ENCODE results near the gene NRXN2.
A peak's percentile ranks its signal among the peaks of the same experiment; 100 is the strongest.

NRXN2 gene

DNA sequence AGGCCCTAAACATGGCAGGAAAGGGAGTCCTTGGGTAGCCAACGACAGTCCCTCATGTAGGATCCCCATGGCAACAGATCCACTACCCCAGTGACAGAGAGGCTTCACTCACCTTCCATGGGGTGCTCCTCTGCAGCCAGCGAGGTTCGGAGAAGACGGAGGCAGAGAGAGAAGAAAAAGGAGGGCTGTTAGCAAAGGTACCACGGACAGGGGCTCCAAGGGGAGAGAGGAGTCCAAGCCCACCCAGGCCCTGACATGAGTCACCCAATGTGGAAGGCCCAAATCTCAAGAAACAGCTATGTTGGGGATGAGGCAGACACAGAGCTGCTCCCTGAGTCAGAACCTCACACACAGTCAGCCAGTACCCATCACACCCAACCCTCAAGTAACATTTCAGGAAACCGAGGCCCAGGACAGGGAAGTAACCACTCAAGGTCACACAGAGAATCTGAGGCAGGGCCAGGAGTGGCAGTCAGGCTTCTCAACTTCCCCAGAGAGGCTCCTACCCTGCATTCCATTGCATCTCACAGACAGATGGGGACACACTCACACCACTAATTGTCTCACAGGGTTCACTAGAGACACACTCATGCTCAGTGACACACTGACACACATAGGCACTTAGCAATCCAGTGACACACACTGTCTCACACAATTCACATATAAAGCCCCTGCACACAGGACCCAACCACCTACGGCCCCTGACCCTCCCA, 25.2 kb downstream of the NRXN2 start:
- Histone ChIP-seq H3K9ac (ENCODE audit: low read depth, low read length) (no peak overlapping the region), H3K27me3 (ENCODE audit: control insufficient read depth, insufficient read depth, low read length) (peaks cover 4% of the 10 kb centered on the region), H3K9me3 (ENCODE audit: control insufficient read depth, insufficient read depth, low read length) (no peaks in the 10 kb centered on the region), H3K36me3 (ENCODE audit: control insufficient read depth, insufficient read depth, low read length) (no peaks in the 10 kb centered on the region), H3K4me1 (ENCODE audit: control insufficient read depth, insufficient read depth, low read length) (no peaks in the 10 kb centered on the region), H3K4me3 (ENCODE audit: low read depth, low read length) (no peak overlapping the region)

DNA sequence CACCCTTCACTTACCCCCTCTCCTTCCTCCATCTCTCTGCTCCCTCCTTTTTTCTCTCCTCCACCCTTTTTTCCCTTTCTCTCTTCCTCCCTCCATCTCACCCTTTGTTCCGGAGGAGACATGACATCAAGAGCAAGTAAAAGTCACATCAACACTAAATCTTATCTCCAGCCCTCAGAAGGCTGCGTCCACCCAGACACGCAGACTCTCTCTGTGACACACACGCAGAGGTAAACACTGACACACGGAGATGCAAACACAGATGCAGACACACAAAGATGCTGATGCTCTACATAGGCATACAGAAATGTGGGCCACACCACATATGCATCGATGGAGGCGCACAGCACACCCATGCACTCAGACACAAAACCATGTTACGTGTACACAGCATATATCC, 27.0 kb downstream of the NRXN2 start:
- Histone ChIP-seq H3K4me1 (ENCODE audit: control insufficient read depth, insufficient read depth, low read length) (no peaks in the 10 kb centered on the region), H3K9ac (ENCODE audit: low read depth, low read length) (no peak overlapping the region), H3K36me3 (ENCODE audit: control insufficient read depth, insufficient read depth, low read length) (no peaks in the 10 kb centered on the region), H3K9me3 (ENCODE audit: control insufficient read depth, insufficient read depth, low read length) (no peaks in the 10 kb centered on the region), H3K4me3 (ENCODE audit: low read depth, low read length) (no peak overlapping the region), H3K27me3 (ENCODE audit: control insufficient read depth, insufficient read depth, low read length) (peaks cover 4% of the 10 kb centered on the region)

DNA sequence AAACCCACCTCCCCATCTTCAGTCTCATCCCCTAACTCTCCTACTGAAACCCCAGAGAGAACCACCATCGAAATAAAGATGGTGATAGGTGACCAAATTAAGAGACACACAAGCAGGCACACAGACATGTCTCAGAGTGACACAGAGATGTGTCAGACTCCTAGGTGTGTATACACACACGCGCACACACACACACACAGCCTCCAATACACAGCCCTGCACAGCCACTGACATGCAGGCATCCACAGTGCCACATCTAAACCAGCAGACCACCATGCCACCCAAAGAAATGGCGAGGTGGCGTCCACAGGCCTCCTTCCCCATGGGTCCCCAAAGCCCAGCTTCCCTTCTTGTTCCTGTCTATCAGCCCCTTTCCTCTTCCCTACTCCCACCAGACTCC, 27.4 kb downstream of the NRXN2 start:
- no peaks in the 10 kb centered on the region for H3K9me3 ChIP-seq (ENCODE audit: control insufficient read depth, insufficient read depth, low read length)
- no peak overlapping the region for H3K9ac ChIP-seq (ENCODE audit: low read depth, low read length)
- no peaks in the 10 kb centered on the region for H3K36me3 ChIP-seq (ENCODE audit: control insufficient read depth, insufficient read depth, low read length)
- H3K4me1 ChIP-seq (ENCODE audit: control insufficient read depth, insufficient read depth, low read length): no peaks in the 10 kb centered on the region
- no peak overlapping the region for H3K4me3 ChIP-seq (ENCODE audit: low read depth, low read length)
- peaks cover 4% of the 10 kb centered on the region for H3K27me3 ChIP-seq (ENCODE audit: control insufficient read depth, insufficient read depth, low read length)

DNA sequence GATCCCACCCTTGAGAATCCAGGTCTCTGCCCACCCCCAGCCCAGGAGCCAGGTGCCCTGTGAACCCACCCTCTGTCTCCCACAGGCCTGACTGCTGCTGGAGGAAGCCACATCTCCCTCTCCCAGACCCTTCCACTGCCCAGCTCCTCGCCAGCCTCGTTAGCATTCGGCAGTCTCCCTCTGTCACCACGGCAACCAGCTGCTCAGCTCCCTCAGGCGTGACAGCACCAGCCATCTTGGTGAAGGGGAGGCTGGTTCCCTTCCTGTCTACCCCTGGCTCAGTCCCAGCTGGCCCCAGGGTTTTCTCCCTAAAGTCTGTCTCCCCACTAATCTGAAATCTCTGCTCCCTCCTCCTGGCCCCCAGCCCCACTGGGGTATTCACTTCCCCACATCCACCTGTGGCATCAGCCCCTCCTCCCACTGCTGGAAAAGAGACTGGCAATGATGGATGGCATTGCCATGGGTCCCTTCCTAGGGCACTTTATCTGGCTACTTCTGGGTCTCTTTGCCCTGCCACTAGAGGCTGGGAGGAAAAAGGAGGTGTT, 28.1 kb downstream of the NRXN2 start:
- H3K36me3 ChIP-seq (ENCODE audit: control insufficient read depth, insufficient read depth, low read length): no peaks in the 10 kb centered on the region
- no peaks in the 10 kb centered on the region for H3K9me3 ChIP-seq (ENCODE audit: control insufficient read depth, insufficient read depth, low read length)
- no peaks in the 10 kb centered on the region for H3K4me1 ChIP-seq (ENCODE audit: control insufficient read depth, insufficient read depth, low read length)
- H3K4me3 ChIP-seq (ENCODE audit: low read depth, low read length): no peak overlapping the region
- H3K9ac ChIP-seq (ENCODE audit: low read depth, low read length): no peak overlapping the region
- H3K27me3 ChIP-seq (ENCODE audit: control insufficient read depth, insufficient read depth, low read length): peaks cover 4% of the 10 kb centered on the region

DNA sequence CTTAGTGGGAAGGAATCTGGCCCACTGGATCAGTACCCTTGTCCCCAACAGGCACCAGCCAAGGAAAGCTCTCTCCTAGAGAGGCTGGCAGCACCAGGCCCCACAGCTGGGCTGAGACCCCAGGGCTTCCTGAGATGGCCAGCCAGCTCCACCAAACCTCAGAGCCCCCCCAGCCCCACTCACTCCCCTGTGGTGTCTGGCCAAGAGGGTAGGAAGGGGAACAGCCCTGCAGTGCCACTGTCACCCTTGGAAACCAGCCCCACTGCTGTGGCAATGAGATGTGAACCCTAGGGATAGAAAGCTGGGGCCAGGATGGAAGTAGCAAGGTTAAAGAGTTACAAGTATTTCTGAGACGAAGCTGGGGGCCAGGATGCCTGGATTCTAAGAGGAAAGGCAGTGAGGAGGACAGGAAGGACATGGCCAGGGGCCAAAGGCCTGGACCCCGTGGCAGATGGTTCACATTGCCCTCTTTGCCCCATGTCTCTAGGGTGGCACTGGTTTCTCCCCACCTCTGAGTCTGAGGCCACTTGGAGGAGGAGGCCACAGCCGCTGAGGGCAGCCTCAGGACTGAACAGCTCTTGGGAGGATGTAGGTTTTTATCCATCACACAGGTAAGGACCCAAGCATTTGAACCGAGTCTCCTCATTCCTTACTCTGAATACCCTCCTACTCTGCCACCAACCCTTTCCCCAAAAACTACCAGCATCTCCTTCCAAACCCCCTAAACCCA, 28.8 kb downstream of the NRXN2 start:
- Histone ChIP-seq H3K9ac (ENCODE audit: low read depth, low read length) (no peak overlapping the region), H3K4me3 (ENCODE audit: low read depth, low read length) (no peak overlapping the region), H3K27me3 (ENCODE audit: control insufficient read depth, insufficient read depth, low read length) (peaks cover 4% of the 10 kb centered on the region), H3K9me3 (ENCODE audit: control insufficient read depth, insufficient read depth, low read length) (no peaks in the 10 kb centered on the region), H3K36me3 (ENCODE audit: control insufficient read depth, insufficient read depth, low read length) (no peaks in the 10 kb centered on the region), H3K4me1 (ENCODE audit: control insufficient read depth, insufficient read depth, low read length) (no peaks in the 10 kb centered on the region)

DNA sequence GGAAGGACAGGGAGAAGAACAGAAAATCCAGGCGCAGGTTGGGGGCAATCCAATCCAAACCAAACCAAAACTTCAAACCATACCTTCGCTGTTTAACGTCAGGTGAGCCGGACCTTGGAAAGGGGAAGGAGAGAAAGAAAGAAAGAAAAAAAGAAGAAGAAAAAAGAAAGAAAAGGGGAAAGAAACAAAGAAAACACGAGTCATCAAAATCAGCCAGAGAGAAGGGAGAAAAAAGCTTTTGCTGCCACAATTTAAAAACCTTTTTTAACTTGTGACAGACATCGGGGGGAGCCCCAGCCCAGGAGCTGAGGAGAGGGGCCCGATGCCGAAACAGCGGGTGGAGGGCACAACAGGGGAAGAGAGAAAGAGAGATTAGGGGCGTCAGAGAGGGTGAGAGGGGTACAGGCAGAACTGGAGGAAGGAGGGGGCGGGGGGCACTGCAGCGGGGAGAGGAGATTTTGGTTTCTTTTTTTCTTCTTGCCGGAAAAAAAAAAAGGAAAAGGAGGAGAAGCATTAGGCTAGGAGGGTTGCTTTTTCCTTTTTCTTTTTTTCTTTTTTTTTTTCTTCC, 30.1 kb downstream of the NRXN2 start:
- Histone ChIP-seq H3K9me3 (ENCODE audit: control insufficient read depth, insufficient read depth, low read length) (no peaks in the 10 kb centered on the region), H3K4me1 (ENCODE audit: control insufficient read depth, insufficient read depth, low read length) (peaks cover 6% of the 10 kb centered on the region), H3K9ac (ENCODE audit: low read depth, low read length) (no peak overlapping the region), H3K4me3 (ENCODE audit: low read depth, low read length) (no peak overlapping the region), H3K27me3 (ENCODE audit: control insufficient read depth, insufficient read depth, low read length) (peaks cover 4% of the 10 kb centered on the region), H3K36me3 (ENCODE audit: control insufficient read depth, insufficient read depth, low read length) (no peaks in the 10 kb centered on the region)

DNA sequence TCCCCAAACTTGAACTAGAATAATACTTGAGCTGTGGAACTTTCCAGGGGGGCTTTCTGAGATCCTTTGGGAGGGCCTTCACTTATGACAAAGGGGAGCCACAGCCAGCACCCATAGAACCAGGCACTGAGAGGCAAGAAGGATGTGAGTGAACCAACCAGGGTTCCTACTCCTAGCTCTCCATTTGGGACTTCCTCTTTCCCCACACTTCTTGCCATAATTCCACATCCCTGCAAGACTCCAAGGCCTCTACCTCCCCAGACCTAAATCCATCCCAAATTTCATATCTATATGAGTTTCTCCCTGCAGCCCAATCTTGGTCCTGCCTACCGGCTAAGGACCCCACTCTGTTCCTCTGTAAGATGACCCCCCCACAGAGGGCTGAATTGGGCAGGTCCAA, 31.5 kb downstream of the NRXN2 start:
- H3K9me3 ChIP-seq (ENCODE audit: control insufficient read depth, insufficient read depth, low read length): no peaks in the 10 kb centered on the region
- peaks cover 4% of the 10 kb centered on the region for H3K27me3 ChIP-seq (ENCODE audit: control insufficient read depth, insufficient read depth, low read length)
- H3K36me3 ChIP-seq (ENCODE audit: control insufficient read depth, insufficient read depth, low read length): no peaks in the 10 kb centered on the region
- H3K4me3 ChIP-seq (ENCODE audit: low read depth, low read length): no peak overlapping the region
- peaks cover 7% of the 10 kb centered on the region for H3K4me1 ChIP-seq (ENCODE audit: control insufficient read depth, insufficient read depth, low read length)
- no peak overlapping the region for H3K9ac ChIP-seq (ENCODE audit: low read depth, low read length)

DNA sequence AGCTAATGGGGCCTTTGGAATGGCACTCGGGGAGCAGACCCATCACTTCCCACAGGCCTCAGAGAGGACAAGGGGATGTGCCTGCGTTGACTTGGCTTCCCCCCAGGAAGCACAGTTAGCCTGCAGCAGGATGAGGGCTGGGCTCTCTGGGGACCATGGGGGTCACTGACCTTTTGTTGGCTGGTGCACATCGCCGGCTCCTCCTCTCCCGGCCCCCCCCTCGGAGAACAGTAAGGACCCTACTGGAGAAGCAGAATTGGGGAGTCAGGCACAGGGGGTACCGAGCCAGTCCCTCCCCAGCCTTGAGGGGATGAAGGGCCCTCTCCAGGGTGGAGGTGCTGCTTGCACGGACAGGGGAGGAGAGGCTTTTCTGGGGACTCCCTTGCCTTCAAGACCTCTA, 32.8 kb downstream of the NRXN2 start:
- Histone ChIP-seq H3K36me3 (ENCODE audit: control insufficient read depth, insufficient read depth, low read length) (no peaks in the 10 kb centered on the region), H3K27me3 (ENCODE audit: control insufficient read depth, insufficient read depth, low read length) (peaks cover 4% of the 10 kb centered on the region), H3K9ac (ENCODE audit: low read depth, low read length) (no peak overlapping the region), H3K4me3 (ENCODE audit: low read depth, low read length) (no peak overlapping the region), H3K9me3 (ENCODE audit: control insufficient read depth, insufficient read depth, low read length) (no peaks in the 10 kb centered on the region), H3K4me1 (ENCODE audit: control insufficient read depth, insufficient read depth, low read length) (peaks cover 7% of the 10 kb centered on the region)

DNA sequence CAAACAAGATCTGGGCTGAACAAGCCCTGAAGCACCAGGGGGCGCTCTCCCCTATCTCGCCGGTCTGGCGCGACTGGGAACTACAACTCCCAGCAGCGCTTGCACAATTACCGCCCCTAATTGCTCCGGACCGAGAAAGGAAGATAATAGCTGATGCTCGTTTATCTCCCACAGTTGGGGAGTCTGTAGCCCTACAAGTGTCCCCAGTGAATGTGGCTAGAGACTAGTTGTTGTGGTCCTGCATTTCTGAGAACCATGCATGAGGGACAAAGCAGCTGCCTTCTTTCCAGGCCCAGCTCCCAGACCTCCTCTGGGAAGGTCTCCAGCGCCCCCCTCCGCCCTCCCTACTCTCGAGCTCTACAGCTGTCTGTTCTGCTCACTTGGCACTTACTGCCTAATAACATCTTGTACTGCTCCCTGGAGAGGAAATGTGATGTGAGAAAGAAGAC, 34.4 kb downstream of the NRXN2 start:
- Histone ChIP-seq H3K4me3 (ENCODE audit: low read depth, low read length) (peak overlapping the region; percentile 90), H3K27me3 (ENCODE audit: control insufficient read depth, insufficient read depth, low read length) (peaks cover under 1% of the 10 kb centered on the region), H3K9ac (ENCODE audit: low read depth, low read length) (peak overlapping the region; percentile 61), H3K9me3 (ENCODE audit: control insufficient read depth, insufficient read depth, low read length) (no peaks in the 10 kb centered on the region), H3K4me1 (ENCODE audit: control insufficient read depth, insufficient read depth, low read length) (peaks cover 7% of the 10 kb centered on the region), H3K36me3 (ENCODE audit: control insufficient read depth, insufficient read depth, low read length) (no peaks in the 10 kb centered on the region)

DNA sequence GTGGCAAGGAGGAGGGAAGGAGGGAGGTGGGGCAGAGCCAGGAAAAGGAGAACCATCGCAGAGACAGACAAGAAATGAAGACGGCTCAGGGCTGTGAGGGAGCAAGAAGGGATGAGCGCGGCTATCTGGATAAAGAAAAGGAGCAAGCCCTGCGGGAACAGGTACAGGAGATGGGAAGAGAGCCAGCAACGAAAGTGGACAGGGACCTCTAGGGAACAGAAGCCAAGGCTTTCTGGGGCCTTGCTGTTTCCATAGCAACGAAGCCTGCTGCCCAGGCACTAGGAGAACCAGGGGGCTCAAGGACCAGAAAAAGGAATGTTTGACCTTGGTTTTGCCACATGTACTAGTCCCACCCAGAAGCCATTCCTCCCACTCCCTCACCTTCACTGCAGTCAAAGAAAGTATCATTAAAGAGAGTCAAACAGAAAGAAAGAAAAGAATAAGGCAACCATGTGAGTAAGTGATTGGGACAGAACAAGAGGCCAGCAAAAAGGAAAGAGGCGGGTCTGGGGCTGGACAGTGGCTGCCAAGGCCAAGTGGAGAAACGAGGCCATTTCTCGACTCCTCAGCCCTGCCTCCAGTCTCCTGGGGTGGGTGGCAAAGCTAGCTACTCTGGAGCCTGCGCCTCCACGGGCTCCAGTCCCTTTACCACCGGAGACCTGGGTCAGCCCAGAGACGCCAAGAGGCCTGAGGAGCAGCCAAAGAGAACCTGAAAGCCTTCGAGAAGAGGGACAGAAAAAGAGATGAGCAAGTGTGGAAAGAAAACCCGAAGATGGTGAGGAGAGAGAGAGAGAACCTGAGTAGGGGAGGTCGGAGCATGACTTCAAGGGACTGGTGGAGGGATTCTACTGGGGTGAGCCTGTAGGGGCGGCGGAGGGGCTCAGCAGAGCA, 35.1 kb downstream of the NRXN2 start:
- H3K9me3 ChIP-seq (ENCODE audit: control insufficient read depth, insufficient read depth, low read length): no peaks in the 10 kb centered on the region
- H3K9ac ChIP-seq (ENCODE audit: low read depth, low read length): no peak overlapping the region
- H3K4me3 ChIP-seq (ENCODE audit: low read depth, low read length): peak overlapping the region; percentile 90
- no peaks in the 10 kb centered on the region for H3K36me3 ChIP-seq (ENCODE audit: control insufficient read depth, insufficient read depth, low read length)
- H3K27me3 ChIP-seq (ENCODE audit: control insufficient read depth, insufficient read depth, low read length): no peaks in the 10 kb centered on the region
- peaks cover 7% of the 10 kb centered on the region for H3K4me1 ChIP-seq (ENCODE audit: control insufficient read depth, insufficient read depth, low read length)

DNA sequence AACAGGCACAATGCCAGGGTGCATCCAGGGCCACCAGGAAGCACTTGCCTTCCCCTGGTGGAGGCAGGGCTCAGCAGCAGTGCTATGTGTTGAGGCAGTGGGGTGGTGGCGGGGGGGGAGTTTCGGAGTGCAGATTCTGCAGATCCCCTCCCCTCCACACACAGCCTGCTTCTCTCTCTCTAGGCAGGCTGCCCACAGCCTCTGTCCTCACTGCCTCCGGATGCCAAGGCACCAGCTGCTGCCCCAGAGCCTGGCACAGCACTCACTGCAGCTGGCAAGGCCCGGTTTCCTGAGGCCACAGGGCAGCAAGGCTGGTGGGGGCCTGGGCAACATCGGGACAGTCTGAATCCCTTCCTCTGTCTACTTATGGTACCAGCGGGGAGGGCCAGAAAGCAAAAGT, 35.8 kb downstream of the NRXN2 start:
- no peaks in the 10 kb centered on the region for H3K36me3 ChIP-seq (ENCODE audit: control insufficient read depth, insufficient read depth, low read length)
- no peak overlapping the region for H3K4me3 ChIP-seq (ENCODE audit: low read depth, low read length)
- peaks cover 7% of the 10 kb centered on the region for H3K4me1 ChIP-seq (ENCODE audit: control insufficient read depth, insufficient read depth, low read length)
- no peak overlapping the region for H3K9ac ChIP-seq (ENCODE audit: low read depth, low read length)
- no peaks in the 10 kb centered on the region for H3K9me3 ChIP-seq (ENCODE audit: control insufficient read depth, insufficient read depth, low read length)
- H3K27me3 ChIP-seq (ENCODE audit: control insufficient read depth, insufficient read depth, low read length): no peaks in the 10 kb centered on the region

Measured in iPS-15b (cell line).